ENCODE data around the gene ARHGAP36. TPM values are rescaled to one million over a fixed set of nuclear protein-coding genes. Genes with fewer than 3 reads are reported as not detected.

Gene ARHGAP36
- total and polyA plus RNA-seq, 2 donors (not counting 3 experiments of a cell fraction or from before 2014, with no cell fraction given): not detected

GRCh38 chrX:131025336-131025735, 32.8 kb upstream of the ARHGAP36 start:
- no peak overlapping the region for H2AFZ ChIP-seq (ENCODE audit: low read depth, low read length)
- FAIRE-seq (no peak), DNase-seq (ENCODE audit: low read depth, low spot score) (no peak)
- ChIA-PET CTCF (no interaction called here), POLR2A (no interaction called here)
- no peaks in the 10 kb centered on the region for H4K20me1 ChIP-seq (replicated peaks; ENCODE audit: control insufficient read depth, extremely low read depth, insufficient read depth, low read length)
- no peak overlapping the region for H3K4me3 ChIP-seq (replicated peaks in 1 of 3; ENCODE audit: insufficient read depth in 1 of 3, low read depth in 1 of 3, low read length in 3 of 3)
- H3K9me3 ChIP-seq (replicated peaks; ENCODE audit: control insufficient read depth, insufficient read depth, low read length): no peaks in the 10 kb centered on the region
- H3K79me2 ChIP-seq (ENCODE audit: control insufficient read depth, insufficient read depth, low read length): no peaks in the 10 kb centered on the region
- TF ChIP-seq GATA2 (IDR thresholded peaks at IDR 0.05; ENCODE audit: insufficient read depth, insufficient read length, low read depth, low read length) (no peak), POLR2A (IDR thresholded peaks at IDR 0.05; ENCODE audit: low read depth, low read length) (no peak), MYC (IDR thresholded peaks at IDR 0.05; ENCODE audit: low read depth, low read length) (no peak)
- H3K4me2 ChIP-seq (ENCODE audit: insufficient read depth, low read length): no peak overlapping the region
- no peaks in the 10 kb centered on the region for H3K9me1 ChIP-seq (replicated peaks; ENCODE audit: control insufficient read depth, extremely low read depth, insufficient read depth, low read length)
- H3K9ac ChIP-seq (replicated peaks; ENCODE audit: extremely low read depth, insufficient read depth, low read length): no peak overlapping the region
- H3K27ac ChIP-seq (ENCODE audit: insufficient read depth, low read depth, low read length): no peak overlapping the region
- no peaks in the 10 kb centered on the region for H3K27me3 ChIP-seq (ENCODE audit: control insufficient read depth in 2 of 2, insufficient read depth in 2 of 2, low read length in 2 of 2)
- intact Hi-C loops (cut with micrococcal nuclease) (no loop called here), dilution Hi-C loops (cut with MboI; ENCODE audit: extremely low pct_ligation_motif_present, low sequenced_read_pairs) (no loop called here)
- H3K4me1 ChIP-seq (ENCODE audit: control insufficient read depth, extremely low read depth, insufficient read depth, low read length): no peaks in the 10 kb centered on the region
- no TSS peak for BruUV-seq (replicated peaks)
- H3K36me3 ChIP-seq (ENCODE audit: control insufficient read depth in 2 of 2, extremely low read depth in 1 of 2, insufficient read depth in 2 of 2, low read length in 2 of 2): no peaks in the 10 kb centered on the region

- dilution Hi-C loops (cut with MboI; ENCODE audit: extremely low pct_ligation_motif_present, low sequenced_read_pairs): no loop called here
These were observed 25.6 kb upstream of the ARHGAP36 start for GRCh38 chrX:131032354-131033230.

More at GRCh38 chrX:131032354-131033230, 25.6 kb upstream of the ARHGAP36 start:
- H3K36me3 ChIP-seq (ENCODE audit: control insufficient read depth in 2 of 2, extremely low read depth in 1 of 2, insufficient read depth in 2 of 2, low read length in 2 of 2): no peaks in the 10 kb centered on the region
- DNase-seq (ENCODE audit: low read depth, low spot score) (no peak), FAIRE-seq (no peak)
- POLR2A ChIA-PET: no interaction called here
- H3K9me1 ChIP-seq (replicated peaks; ENCODE audit: control insufficient read depth, extremely low read depth, insufficient read depth, low read length): no peaks in the 10 kb centered on the region
- TF ChIP-seq MAX (IDR thresholded peaks at IDR 0.05; ENCODE audit: insufficient read depth, insufficient read length) (no peak), EZH2 (IDR thresholded peaks at IDR 0.05; ENCODE audit: borderline replicate concordance, low read depth, low read length, severe bottlenecking) (no peak), POLR2AphosphoS5 (IDR thresholded peaks at IDR 0.05; ENCODE audit: insufficient read depth, low read depth, low read length) (no peak)
- H3K4me1 ChIP-seq (ENCODE audit: control insufficient read depth, extremely low read depth, insufficient read depth, low read length): no peaks in the 10 kb centered on the region
- no peak overlapping the region for H3K9ac ChIP-seq (replicated peaks; ENCODE audit: extremely low read depth, insufficient read depth, low read length)
- no peaks in the 10 kb centered on the region for H3K27me3 ChIP-seq (ENCODE audit: control insufficient read depth in 2 of 2, insufficient read depth in 2 of 2, low read length in 2 of 2)
- no peaks in the 10 kb centered on the region for H4K20me1 ChIP-seq (replicated peaks; ENCODE audit: control insufficient read depth, extremely low read depth, insufficient read depth, low read length)
- no peaks in the 10 kb centered on the region for H3K9me3 ChIP-seq (replicated peaks; ENCODE audit: control insufficient read depth, insufficient read depth, low read length)
- intact Hi-C loops (cut with micrococcal nuclease): no loop called here
- H3K4me2 ChIP-seq (ENCODE audit: insufficient read depth, low read length): no peak overlapping the region
- no TSS peak for BruUV-seq (replicated peaks)
- CTCF ChIA-PET: no interaction called here
- no peaks in the 10 kb centered on the region for H3K79me2 ChIP-seq (ENCODE audit: control insufficient read depth, insufficient read depth, low read length)
- H3K27ac ChIP-seq (ENCODE audit: insufficient read depth, low read depth, low read length): no peak overlapping the region
- H2AFZ ChIP-seq (ENCODE audit: low read depth, low read length): no peak overlapping the region
- H3K4me3 ChIP-seq (replicated peaks in 1 of 3; ENCODE audit: insufficient read depth in 1 of 3, low read depth in 1 of 3, low read length in 3 of 3): no peak overlapping the region

All from endothelial cell of umbilical vein (primary cell).